ENCODE measurements around the gene COL4A2.

DNA sequence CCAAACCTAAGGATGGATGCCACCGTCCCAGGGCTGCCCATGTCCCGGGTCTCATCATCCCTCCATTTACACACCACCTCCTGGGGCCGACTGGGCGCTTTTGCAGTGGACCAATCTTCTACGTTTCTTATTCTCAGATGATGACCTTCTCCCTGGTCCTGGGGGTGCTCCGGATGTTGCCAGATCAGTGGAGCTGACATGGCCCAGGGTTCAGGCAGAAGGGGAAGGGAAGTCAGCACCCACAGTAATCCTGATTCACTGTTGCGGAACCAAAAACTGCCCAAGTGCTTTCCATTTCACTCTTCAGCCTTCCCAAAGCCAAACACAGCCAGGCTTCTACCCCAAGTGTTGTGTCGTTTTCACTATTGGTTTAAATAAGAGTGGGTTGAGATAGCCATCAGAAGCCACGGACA is 224.6 kb downstream of the COL4A2 start:
- TF ChIP-seq CTCF (conservative IDR thresholded peaks at IDR 0.05; ENCODE audit: low read length) (no peak), EZH2phosphoT487 (IDR thresholded peaks at IDR 0.05; ENCODE audit: borderline replicate concordance) (no peak)
